Gastroesophageal sphincter (tissue), 3 donors: ENCODE measurements around the gene ITPK1.

Source experiments
- CTCF ChIP-seq, 4 experiments: fragments of 200-600 bp in 2 of 4; fragments of 450-650 bp in 2 of 4; sonication (generic) in 1 of 4; IDR thresholded peaks; one replicate each; pipeline ENCODE4 v1.5.1; 2017 to 2019; ENCODE audit warnings: antibody characterized with exemption in 4 of 4, mild to moderate bottlenecking in 2 of 4, moderate library complexity in 2 of 4
- EP300 ChIP-seq: sonication (generic); formaldehyde crosslinking; IDR thresholded peaks from one replicate; pipeline ENCODE4 v1.6.1; 2017; ENCODE audit warnings: antibody characterized with exemption, mild to moderate bottlenecking

- TF ChIP-seq EP300 = no peak
- TF ChIP-seq CTCF (IDR thresholded peaks at IDR 0.05) = no peak
These were observed 83.2 kb downstream of the ITPK1 start for GRCh38 chr14:93032421-93032936.
